HEK293T (cell line): ENCODE measurements around the gene PBX2.

ENCODE experiments used
- CTCF ChIA-PET: fragments of 350-600 bp; formaldehyde crosslinking; extraction: SDS; loops from one replicate; lab custom pipeline; 2021; ENCODE audit warnings: antibody characterized with exemption, inconsistent platforms; lab: Yijun Ruan, JAX
- POLR2A ChIA-PET: fragments of 350-600 bp; formaldehyde crosslinking; extraction: SDS; loops from one replicate; lab custom pipeline; 2020; ENCODE audit warnings: antibody characterized with exemption, inconsistent platforms; lab: Yijun Ruan, JAX
- DNase-seq: peaks from one replicate; pipeline ENCODE4 v3.0.0; 2012; ENCODE audit warnings: mixed read lengths; ENCODE audit errors: extremely low spot score
- ARNT ChIP-seq: fragments of 450-650 bp; IDR thresholded peaks from 2 replicates; pipeline ENCODE4 v1.6.1; 2017; ENCODE audit warnings: mild to moderate bottlenecking
- BHLHE40 ChIP-seq: fragments of 450-650 bp; IDR thresholded peaks from 2 replicates; pipeline ENCODE4 v1.6.1; 2016; ENCODE audit warnings: mild to moderate bottlenecking, moderate library complexity, borderline replicate concordance
- CTBP1 ChIP-seq: fragments of 450-650 bp; IDR thresholded peaks from 2 replicates; pipeline ENCODE4 v1.6.1; 2016; ENCODE audit warnings: borderline replicate concordance
- ELF4 ChIP-seq: fragments of 450-650 bp; IDR thresholded peaks from 2 replicates; pipeline ENCODE4 v1.6.1; 2017; ENCODE audit warnings: antibody characterized with exemption
- FOXA1 ChIP-seq: fragments of 450-650 bp; IDR thresholded peaks from 2 replicates; pipeline ENCODE4 v1.6.1; 2016; ENCODE audit warnings: mild to moderate bottlenecking
- FOXK2 ChIP-seq: fragments of 450-650 bp; IDR thresholded peaks from 2 replicates; pipeline ENCODE4 v1.6.1; 2016; ENCODE audit warnings: mild to moderate bottlenecking
- FOXM1 ChIP-seq: fragments of 450-650 bp; IDR thresholded peaks from 2 replicates; pipeline ENCODE4 v1.6.1; 2017; ENCODE audit warnings: mild to moderate bottlenecking, borderline replicate concordance
- HDGF ChIP-seq: fragments of 450-650 bp; IDR thresholded peaks from 2 replicates; pipeline ENCODE4 v1.6.1; 2017; ENCODE audit warnings: antibody characterized with exemption, borderline replicate concordance
- L3MBTL2 ChIP-seq: fragments of 450-650 bp; conservative IDR thresholded peaks from 2 replicates; pipeline ENCODE4 v1.6.1; 2016; ENCODE audit warnings: mild to moderate bottlenecking
- LEF1 ChIP-seq: fragments of 450-650 bp; IDR thresholded peaks from 2 replicates; pipeline ENCODE4 v1.6.1; 2017; ENCODE audit warnings: mild to moderate bottlenecking, borderline replicate concordance
- NFRKB ChIP-seq: fragments of 450-650 bp; IDR thresholded peaks from 2 replicates; pipeline ENCODE4 v1.6.1; 2016; ENCODE audit warnings: mild to moderate bottlenecking, moderate library complexity
- PKNOX1 ChIP-seq: fragments of 450-650 bp; IDR thresholded peaks from 2 replicates; pipeline ENCODE4 v1.6.1; 2016
- SP1 ChIP-seq: fragments of 450-650 bp; IDR thresholded peaks from 2 replicates; pipeline ENCODE4 v1.6.1; 2017
- SUZ12 ChIP-seq: fragments of 450-650 bp; IDR thresholded peaks from 2 replicates; pipeline ENCODE4 v1.6.1; 2016; ENCODE audit warnings: mild to moderate bottlenecking
- TARDBP ChIP-seq: fragments of 450-650 bp; IDR thresholded peaks from 2 replicates; pipeline ENCODE4 v1.6.1; 2016
- ZNF384 ChIP-seq: fragments of 450-650 bp; IDR thresholded peaks from 2 replicates; pipeline ENCODE4 v1.6.1; 2016

Gene PBX2

GRCh38 chr6:32208996-32209395 is 19.0 kb upstream of the PBX2 start:
- DNase-seq: no peak
- POLR2A ChIA-PET: no interaction called here
- CTCF ChIA-PET: no interaction called here

DNA sequence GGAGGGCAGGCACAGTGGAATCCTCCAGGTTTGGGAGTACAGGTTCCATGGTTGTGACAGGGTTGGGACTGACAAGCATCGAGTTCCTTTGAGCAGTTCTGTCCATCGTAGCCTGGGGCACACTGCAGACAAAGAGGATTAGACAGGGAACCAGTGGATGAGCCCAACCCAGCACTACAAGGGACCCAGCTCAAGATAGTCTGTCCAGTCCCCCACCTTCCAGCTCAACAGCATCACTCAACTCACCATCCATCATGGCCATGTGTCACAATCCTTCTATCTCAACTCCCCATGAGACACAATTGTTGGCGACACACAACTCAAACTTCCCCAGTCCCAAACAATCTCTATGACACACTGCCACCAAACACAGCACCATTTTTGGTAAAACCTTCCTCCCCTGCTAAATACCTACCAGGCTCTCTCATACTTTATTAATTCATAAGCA is 14.3 kb upstream of the PBX2 start:
- no peak for DNase-seq
- ChIA-PET CTCF (no interaction called here), POLR2A (no interaction called here)
- no peak for TF ChIP-seq NFRKB
- TF ChIP-seq FOXA1: no peak
- TF ChIP-seq FOXM1: no peak
- TF ChIP-seq HDGF: no peak
- no peak for TF ChIP-seq ARNT
- TF ChIP-seq BHLHE40: no peak
- no peak for TF ChIP-seq PKNOX1
- no peak for TF ChIP-seq CTBP1
- TF ChIP-seq SUZ12: no peak
- TF ChIP-seq L3MBTL2: no peak
- TF ChIP-seq FOXK2: no peak
- no peak for TF ChIP-seq LEF1
- no peak for TF ChIP-seq TARDBP
- no peak for TF ChIP-seq SP1

More at GRCh38 chr6:32208996-32209395, 19.0 kb upstream of the PBX2 start:
- TF ChIP-seq BHLHE40 (no peak), TARDBP (no peak), ARNT (no peak), L3MBTL2 (no peak), FOXM1 (no peak), FOXA1 (no peak), PKNOX1 (no peak), CTBP1 (no peak), SUZ12 (no peak), NFRKB (no peak), FOXK2 (no peak), ELF4 (no peak), HDGF (no peak), ZNF384 (no peak), LEF1 (no peak), SP1 (no peak)

GRCh38 chr6:32203426-32204267 is 13.6 kb upstream of the PBX2 start:
- DNase-seq: no peak
- POLR2A ChIA-PET: interaction anchor here (1.3 to 1.6 kb wide), 2 partner anchors 13 to 26 kb away, joined by 3 to 4 read pairs; no protein-coding TSS in a partner anchor
- TF ChIP-seq ZNF384: no peak
- TF ChIP-seq ELF4: no peak

DNA sequence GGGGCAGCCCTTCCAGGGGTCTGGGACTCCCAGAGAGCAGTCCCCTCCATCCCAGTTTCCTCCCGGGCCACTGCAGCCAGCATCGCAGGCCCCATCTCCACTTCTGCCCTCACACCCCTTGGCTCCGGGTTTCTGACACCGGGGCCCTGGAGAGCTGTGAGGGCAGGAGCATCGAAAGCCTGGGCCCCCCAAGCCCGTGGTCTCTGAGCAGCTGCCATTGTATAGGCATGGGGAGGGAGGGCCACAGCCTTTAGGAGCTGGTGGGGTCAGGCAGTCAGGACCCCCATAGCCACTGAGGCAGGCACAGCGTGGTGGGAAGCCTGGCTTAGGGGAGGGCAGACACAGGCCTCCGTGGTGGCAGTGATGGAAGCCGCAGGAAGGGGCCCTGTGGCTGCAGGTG is 12.2 kb upstream of the PBX2 start:
- ChIA-PET POLR2A (interaction anchor here (1.6 kb wide), 1 partner anchor 25 kb away, joined by 4 read pairs; no protein-coding TSS in a partner anchor), CTCF (no interaction called here)

More at GRCh38 chr6:32203426-32204267, 13.6 kb upstream of the PBX2 start:
- CTCF ChIA-PET: no interaction called here

GRCh38 chr6:32200711-32201475 is 10.9 kb upstream of the PBX2 start:
- POLR2A ChIA-PET: no interaction called here
- TF ChIP-seq LEF1 (no peak), HDGF (no peak), FOXK2 (no peak), SP1 (no peak), TARDBP (no peak), FOXM1 (no peak), FOXA1 (no peak), L3MBTL2 (no peak), ZNF384 (no peak), PKNOX1 (no peak), SUZ12 (no peak), ARNT (no peak), NFRKB (no peak), BHLHE40 (no peak), ELF4 (no peak), CTBP1 (no peak)
- no peak for DNase-seq
- CTCF ChIA-PET: no interaction called here

More for the DNA sequence above, 12.2 kb upstream of the PBX2 start:
- no peak for DNase-seq
- TF ChIP-seq LEF1 (no peak), BHLHE40 (no peak), TARDBP (no peak), L3MBTL2 (no peak), SUZ12 (no peak), PKNOX1 (no peak), ZNF384 (no peak), CTBP1 (no peak), HDGF (no peak), FOXA1 (no peak), NFRKB (no peak), ARNT (no peak)
